Measurements from ENCODE around the gene ARRDC1. TPM values are rescaled to one million over a fixed set of nuclear protein-coding genes. Genes with fewer than 3 reads are reported as not detected.

The ARRDC1 gene
- total RNA-seq, 2 donors from 2014 or later, result 69.1 to 97.2 TPM

- Histone ChIP-seq H3K4me1 (peaks cover 10% of the 10 kb centered on the region), H3K27ac (no peak overlapping the region), H3K9me3 (no peaks in the 10 kb centered on the region), H3K4me3 (no peak overlapping the region), H3K27me3 (no peaks in the 10 kb centered on the region), H3K36me3 (no peaks in the 10 kb centered on the region), H3K9ac (ENCODE audit: low read depth in 2 of 2, low read length in 2 of 2) (peak overlapping the region in 1 of 2 donors; percentile 76)
- no peak for DNase-seq
- intact Hi-C loops (cut with DNase I), result no loop called here
- no peak for TF ChIP-seq CTCF (IDR thresholded peaks at IDR 0.05)
These were observed 16.6 kb upstream of the ARRDC1 start for GRCh38 chr9:137588891-137589290.

GRCh38 chr9:137589441-137590122 is 15.9 kb upstream of the ARRDC1 start:
- H3K9me3 ChIP-seq, result no peaks in the 10 kb centered on the region
- no peak for DNase-seq
- intact Hi-C loops (cut with DNase I), result no loop called here
- H3K36me3 ChIP-seq, result no peaks in the 10 kb centered on the region
- no peaks in the 10 kb centered on the region for H3K27me3 ChIP-seq
- H3K4me1 ChIP-seq, result peaks cover 10% of the 10 kb centered on the region
- H3K27ac ChIP-seq, result no peak overlapping the region
- TF ChIP-seq CTCF (IDR thresholded peaks at IDR 0.05), result no peak
- peak overlapping the region; percentile 80 for H3K4me3 ChIP-seq
- peak overlapping the region; percentile 76 to 81 for H3K9ac ChIP-seq (ENCODE audit: low read depth in 2 of 2, low read length in 2 of 2)

- TF ChIP-seq CTCF (IDR thresholded peaks at IDR 0.05), result no peak
- Histone ChIP-seq H3K27ac (no peak overlapping the region), H3K4me1 (peaks cover 10% of the 10 kb centered on the region), H3K36me3 (no peaks in the 10 kb centered on the region), H3K27me3 (no peaks in the 10 kb centered on the region), H3K9ac (ENCODE audit: low read depth in 2 of 2, low read length in 2 of 2) (peak overlapping the region in 1 of 2 donors; percentile 81), H3K4me3 (peak overlapping the region; percentile 80), H3K9me3 (no peaks in the 10 kb centered on the region)
- intact Hi-C loops (cut with DNase I), result no loop called here
- DNase-seq, result no peak
These were observed 15.4 kb upstream of the ARRDC1 start for GRCh38 chr9:137590123-137590468.

GRCh38 chr9:137590469-137591383 is 14.8 kb upstream of the ARRDC1 start, which contains the start of gene ZMYND19:
Gene ZMYND19, minus strand, starts transcription at chr9:137590512. Its CDS starts 249 bp downstream, at chr9:137590263.
- intact Hi-C loops (cut with DNase I), result no loop called here
- H3K9ac ChIP-seq (ENCODE audit: low read depth in 2 of 2, low read length in 2 of 2), result peak within 1 kb of the TSS; percentile 76 to 83
- DNase-seq, result peak; percentile 87
- no peaks in the 10 kb centered on the region for H3K36me3 ChIP-seq
- H3K4me3 ChIP-seq, result peak within 1 kb of the TSS; percentile 80
- H3K4me1 ChIP-seq, result peaks cover 10% of the 10 kb centered on the region
- no peak for TF ChIP-seq CTCF (IDR thresholded peaks at IDR 0.05)
- H3K9me3 ChIP-seq, result no peaks in the 10 kb centered on the region
- H3K27ac ChIP-seq, result no peak within 1 kb of the TSS
- H3K27me3 ChIP-seq, result no peaks in the 10 kb centered on the region

- Histone ChIP-seq H3K9me3 (no peaks in the 10 kb centered on the region), H3K27me3 (no peaks in the 10 kb centered on the region), H3K9ac (ENCODE audit: low read depth in 2 of 2, low read length in 2 of 2) (no peak overlapping the region), H3K4me3 (no peak overlapping the region), H3K4me1 (peaks cover 10% of the 10 kb centered on the region), H3K27ac (no peak overlapping the region), H3K36me3 (no peaks in the 10 kb centered on the region)
- DNase-seq, result no peak
- TF ChIP-seq CTCF (IDR thresholded peaks at IDR 0.05), result no peak
- intact Hi-C loops (cut with DNase I), result no loop called here
These were observed 12.7 kb upstream of the ARRDC1 start for GRCh38 chr9:137592767-137593166.

Measured in colonic mucosa (tissue), 4 donors.